ENCODE data around the gene WNT7A.

The WNT7A gene

DNA sequence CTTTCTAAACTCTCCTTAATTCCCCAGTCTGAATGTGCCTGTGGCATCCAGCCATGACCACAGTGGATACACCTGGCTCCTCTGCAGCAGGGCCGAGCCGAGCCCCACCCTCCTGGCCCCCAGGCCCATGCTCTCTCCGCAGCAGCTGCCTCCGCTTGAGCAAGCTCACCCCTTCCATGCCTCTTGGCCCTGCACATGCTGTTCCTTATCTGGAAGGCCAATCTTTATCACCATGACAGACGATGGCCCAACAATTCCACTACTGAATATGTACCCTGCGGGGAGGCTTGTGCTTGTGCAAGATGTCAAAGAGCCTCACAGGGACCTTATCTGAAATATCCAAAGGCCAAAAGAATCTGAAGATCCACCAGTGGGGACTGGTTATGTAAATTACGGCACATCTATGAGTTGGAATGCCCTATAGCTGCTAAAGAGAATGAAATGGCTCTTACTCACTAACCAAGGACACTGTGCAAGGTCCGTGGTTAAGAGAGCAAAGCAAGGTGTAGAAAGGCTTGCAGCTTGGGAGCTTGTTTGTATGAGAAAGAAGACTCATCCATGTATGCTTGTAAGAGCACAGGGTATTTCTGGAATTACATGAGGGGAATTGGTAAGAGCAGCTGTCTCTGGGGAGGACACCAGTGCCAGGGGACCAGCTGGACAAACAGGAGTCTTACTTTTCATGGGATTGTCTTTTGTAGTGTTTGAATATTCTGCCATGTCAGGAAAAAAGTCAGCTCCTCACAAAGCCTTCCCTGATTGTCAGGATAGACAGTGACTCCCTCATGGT is 55.2 kb downstream of the WNT7A start:
- H3K4me3 ChIP-seq (ENCODE audit: low read depth in 1 of 2, low read length in 2 of 2): no peak overlapping the region
- H3K4me1 ChIP-seq (ENCODE audit: insufficient read depth, low read length): no peaks in the 10 kb centered on the region
- H3K27me3 ChIP-seq (ENCODE audit: insufficient read depth, low read length, poor library complexity): no peaks in the 10 kb centered on the region
- no peaks in the 10 kb centered on the region for H3K9me3 ChIP-seq (ENCODE audit: insufficient read depth, low read length, severe bottlenecking)
- no peak overlapping the region for H3K9ac ChIP-seq (ENCODE audit: low read depth, low read length)
- H4K20me1 ChIP-seq (ENCODE audit: insufficient read depth, low read length): no peaks in the 10 kb centered on the region
- ATAC-seq (ENCODE audit: insufficient read depth, low read depth) (no peak), DNase-seq (no peak)
- no peaks in the 10 kb centered on the region for H3K79me2 ChIP-seq (ENCODE audit: insufficient read depth, low read length)
- no peak overlapping the region for H3K27ac ChIP-seq (ENCODE audit: low read length)
- no peaks in the 10 kb centered on the region for H3K36me3 ChIP-seq (ENCODE audit: insufficient read depth, low read length)
- H3K4me2 ChIP-seq (ENCODE audit: insufficient read depth, low read length): no peak overlapping the region
- TF ChIP-seq, protein P1, sequence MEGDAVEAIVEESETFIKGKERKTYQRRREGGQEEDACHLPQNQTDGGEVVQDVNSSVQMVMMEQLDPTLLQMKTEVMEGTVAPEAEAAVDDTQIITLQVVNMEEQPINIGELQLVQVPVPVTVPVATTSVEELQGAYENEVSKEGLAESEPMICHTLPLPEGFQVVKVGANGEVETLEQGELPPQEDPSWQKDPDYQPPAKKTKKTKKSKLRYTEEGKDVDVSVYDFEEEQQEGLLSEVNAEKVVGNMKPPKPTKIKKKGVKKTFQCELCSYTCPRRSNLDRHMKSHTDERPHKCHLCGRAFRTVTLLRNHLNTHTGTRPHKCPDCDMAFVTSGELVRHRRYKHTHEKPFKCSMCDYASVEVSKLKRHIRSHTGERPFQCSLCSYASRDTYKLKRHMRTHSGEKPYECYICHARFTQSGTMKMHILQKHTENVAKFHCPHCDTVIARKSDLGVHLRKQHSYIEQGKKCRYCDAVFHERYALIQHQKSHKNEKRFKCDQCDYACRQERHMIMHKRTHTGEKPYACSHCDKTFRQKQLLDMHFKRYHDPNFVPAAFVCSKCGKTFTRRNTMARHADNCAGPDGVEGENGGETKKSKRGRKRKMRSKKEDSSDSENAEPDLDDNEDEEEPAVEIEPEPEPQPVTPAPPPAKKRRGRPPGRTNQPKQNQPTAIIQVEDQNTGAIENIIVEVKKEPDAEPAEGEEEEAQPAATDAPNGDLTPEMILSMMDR (IDR thresholded peaks at IDR 0.05; ENCODE audit: borderline replicate concordance, extremely low read depth, low read length, poor library complexity, severe bottlenecking): no peak
- TF ChIP-seq EZH2 (IDR thresholded peaks at IDR 0.05; ENCODE audit: borderline replicate concordance, low read depth, low read length, severe bottlenecking): no peak
- H2AFZ ChIP-seq (ENCODE audit: low read depth, low read length): no peak overlapping the region

DNA sequence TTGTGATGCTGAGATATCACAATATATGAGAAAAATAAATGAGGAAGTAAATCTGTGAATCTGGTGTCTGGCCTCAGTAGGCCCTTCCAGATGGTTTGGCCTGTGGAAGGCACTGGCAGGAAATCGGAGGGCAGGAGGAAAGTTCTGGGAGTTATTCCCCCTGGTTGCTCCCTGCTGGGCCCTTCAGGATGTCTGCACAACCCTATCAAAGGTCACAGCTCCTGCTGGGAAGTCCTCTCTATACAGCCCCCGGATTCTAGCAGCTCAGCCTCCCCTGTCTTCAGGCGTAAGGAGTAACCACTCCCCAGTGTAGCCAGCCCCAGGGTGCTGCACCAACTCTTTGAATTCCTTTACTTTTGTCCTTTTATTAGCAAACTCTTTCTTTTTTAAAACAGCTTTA is 56.2 kb downstream of the WNT7A start:
- H3K79me2 ChIP-seq (ENCODE audit: insufficient read depth, low read length): no peaks in the 10 kb centered on the region
- no peaks in the 10 kb centered on the region for H3K4me1 ChIP-seq (ENCODE audit: insufficient read depth, low read length)
- no peak overlapping the region for H3K4me2 ChIP-seq (ENCODE audit: insufficient read depth, low read length)
- DNase-seq: no peak
- H3K27ac ChIP-seq (ENCODE audit: low read length): no peak overlapping the region
- ATAC-seq (ENCODE audit: insufficient read depth, low read depth): no peak
- no peak overlapping the region for H3K4me3 ChIP-seq (ENCODE audit: low read depth in 1 of 2, low read length in 2 of 2)
- TF ChIP-seq, protein P1 (IDR thresholded peaks at IDR 0.05; ENCODE audit: borderline replicate concordance, extremely low read depth, low read length, poor library complexity, severe bottlenecking): no peak
- no peak for TF ChIP-seq EZH2 (IDR thresholded peaks at IDR 0.05; ENCODE audit: borderline replicate concordance, low read depth, low read length, severe bottlenecking)
- no peak overlapping the region for H2AFZ ChIP-seq (ENCODE audit: low read depth, low read length)
- H4K20me1 ChIP-seq (ENCODE audit: insufficient read depth, low read length): no peaks in the 10 kb centered on the region
- H3K9me3 ChIP-seq (ENCODE audit: insufficient read depth, low read length, severe bottlenecking): no peaks in the 10 kb centered on the region
- no peak overlapping the region for H3K9ac ChIP-seq (ENCODE audit: low read depth, low read length)
- no peaks in the 10 kb centered on the region for H3K27me3 ChIP-seq (ENCODE audit: insufficient read depth, low read length, poor library complexity)
- H3K36me3 ChIP-seq (ENCODE audit: insufficient read depth, low read length): no peaks in the 10 kb centered on the region

DNA sequence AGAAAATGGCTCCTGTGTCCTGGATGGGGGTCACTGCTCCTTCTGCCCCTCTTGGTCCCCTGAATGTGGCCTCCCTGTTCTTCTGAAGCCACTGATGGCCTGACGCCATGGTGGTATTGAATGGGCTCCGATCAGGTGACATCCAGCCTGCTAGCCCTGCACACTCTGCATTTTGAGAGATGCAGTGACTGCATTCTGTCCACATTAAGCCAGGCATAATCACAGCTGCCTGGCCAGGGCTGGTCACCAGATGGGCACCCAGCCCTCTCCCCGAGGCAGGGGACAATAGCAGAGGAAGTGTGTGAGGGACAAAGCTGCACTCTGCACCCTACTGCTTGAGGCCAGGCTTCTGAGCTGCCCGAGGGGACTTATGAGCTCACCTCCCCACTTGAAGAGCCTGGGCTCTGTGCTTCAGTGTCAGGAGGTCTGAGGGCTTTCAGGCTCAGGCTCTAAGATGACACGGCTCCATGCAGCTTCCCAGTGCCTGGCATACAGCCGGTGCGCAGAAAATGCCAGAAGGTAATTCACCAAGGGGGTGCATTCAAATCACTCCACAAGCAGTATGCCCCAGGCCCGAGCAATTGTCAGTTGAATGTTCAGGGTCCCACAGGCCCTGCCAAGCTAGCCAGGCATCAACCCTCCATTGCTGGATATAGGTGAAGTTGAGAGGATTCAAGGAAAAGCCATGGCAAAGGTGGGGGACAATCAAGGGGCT is 56.8 kb downstream of the WNT7A start:
- no peak overlapping the region for H3K9ac ChIP-seq (ENCODE audit: low read depth, low read length)
- no peaks in the 10 kb centered on the region for H3K4me1 ChIP-seq (ENCODE audit: insufficient read depth, low read length)
- H2AFZ ChIP-seq (ENCODE audit: low read depth, low read length): no peak overlapping the region
- H3K4me3 ChIP-seq (ENCODE audit: low read depth in 1 of 2, low read length in 2 of 2): no peak overlapping the region
- H3K36me3 ChIP-seq (ENCODE audit: insufficient read depth, low read length): no peaks in the 10 kb centered on the region
- H3K27ac ChIP-seq (ENCODE audit: low read length): no peak overlapping the region
- H3K79me2 ChIP-seq (ENCODE audit: insufficient read depth, low read length): no peaks in the 10 kb centered on the region
- no peak overlapping the region for H3K4me2 ChIP-seq (ENCODE audit: insufficient read depth, low read length)
- DNase-seq (no peak), ATAC-seq (ENCODE audit: insufficient read depth, low read depth) (no peak)
- no peaks in the 10 kb centered on the region for H3K27me3 ChIP-seq (ENCODE audit: insufficient read depth, low read length, poor library complexity)
- no peak for TF ChIP-seq EZH2 (IDR thresholded peaks at IDR 0.05; ENCODE audit: borderline replicate concordance, low read depth, low read length, severe bottlenecking)
- TF ChIP-seq, protein P1 (IDR thresholded peaks at IDR 0.05; ENCODE audit: borderline replicate concordance, extremely low read depth, low read length, poor library complexity, severe bottlenecking): no peak
- H4K20me1 ChIP-seq (ENCODE audit: insufficient read depth, low read length): no peaks in the 10 kb centered on the region
- H3K9me3 ChIP-seq (ENCODE audit: insufficient read depth, low read length, severe bottlenecking): no peaks in the 10 kb centered on the region

All from DND-41 (cell line).